Peyer's patch (tissue), 4 donors: Measurements from ENCODE around the gene UBE2F.

Experiments
- POLR2A ChIP-seq, 2 donors: fragments of 450-650 bp; IDR thresholded peaks; one replicate each; pipeline ENCODE4 v1.5.1; 2017; ENCODE audit warnings: antibody characterized with exemption in 2 of 2, mild to moderate bottlenecking in 2 of 2, moderate library complexity in 2 of 2
- TF ChIP-seq, protein P1 (sequence below), 6 experiments: fragments of 450-650 bp in 4 of 6; fragments of 200-600 bp in 2 of 6; sonication (generic) in 1 of 6; IDR thresholded peaks; one replicate each; pipeline ENCODE4 v1.5.1; 2017 to 2019; ENCODE audit warnings: antibody characterized with exemption in 6 of 6, mild to moderate bottlenecking in 3 of 6, moderate library complexity in 1 of 6

DNA sequence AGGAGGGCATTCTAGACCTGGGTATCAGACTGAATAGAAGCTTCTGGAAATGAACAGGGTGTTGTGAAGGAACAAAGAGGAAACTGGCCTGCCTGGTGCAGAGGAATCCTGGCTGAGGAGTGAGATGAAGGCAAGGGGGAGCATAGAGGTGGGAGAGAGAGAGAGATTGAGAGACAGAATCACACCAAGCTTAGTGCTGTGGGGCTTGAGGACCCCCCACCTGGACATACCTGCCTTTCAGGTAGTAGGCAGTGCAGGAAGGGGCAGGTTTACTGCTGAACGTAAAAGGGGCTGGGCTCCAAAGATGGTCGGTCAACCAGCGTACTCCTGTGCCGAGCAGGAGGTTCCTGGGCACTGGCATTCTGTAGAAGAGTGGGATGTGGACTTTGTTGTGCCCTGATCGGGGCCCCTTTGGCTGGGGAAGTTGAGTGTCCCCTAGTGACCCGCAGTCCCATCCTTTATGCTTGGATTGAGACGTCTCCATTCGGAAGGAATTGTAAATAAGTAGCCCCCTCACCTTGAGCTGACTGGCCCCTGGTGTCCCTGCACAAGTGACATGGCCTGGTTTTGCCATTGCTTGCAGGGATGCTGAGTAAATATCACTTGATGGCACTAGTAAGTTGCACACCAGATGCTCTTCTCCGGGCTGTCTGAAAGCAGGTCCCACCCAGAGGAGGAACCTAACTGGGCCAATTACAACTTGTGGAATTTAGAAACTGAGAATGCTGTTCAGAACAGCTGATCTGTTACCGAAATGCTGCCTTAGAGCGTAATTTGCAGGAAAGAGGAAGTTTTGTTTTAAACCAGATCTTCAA is 1.4 kb downstream of the UBE2F start:
- TF ChIP-seq, protein P1, sequence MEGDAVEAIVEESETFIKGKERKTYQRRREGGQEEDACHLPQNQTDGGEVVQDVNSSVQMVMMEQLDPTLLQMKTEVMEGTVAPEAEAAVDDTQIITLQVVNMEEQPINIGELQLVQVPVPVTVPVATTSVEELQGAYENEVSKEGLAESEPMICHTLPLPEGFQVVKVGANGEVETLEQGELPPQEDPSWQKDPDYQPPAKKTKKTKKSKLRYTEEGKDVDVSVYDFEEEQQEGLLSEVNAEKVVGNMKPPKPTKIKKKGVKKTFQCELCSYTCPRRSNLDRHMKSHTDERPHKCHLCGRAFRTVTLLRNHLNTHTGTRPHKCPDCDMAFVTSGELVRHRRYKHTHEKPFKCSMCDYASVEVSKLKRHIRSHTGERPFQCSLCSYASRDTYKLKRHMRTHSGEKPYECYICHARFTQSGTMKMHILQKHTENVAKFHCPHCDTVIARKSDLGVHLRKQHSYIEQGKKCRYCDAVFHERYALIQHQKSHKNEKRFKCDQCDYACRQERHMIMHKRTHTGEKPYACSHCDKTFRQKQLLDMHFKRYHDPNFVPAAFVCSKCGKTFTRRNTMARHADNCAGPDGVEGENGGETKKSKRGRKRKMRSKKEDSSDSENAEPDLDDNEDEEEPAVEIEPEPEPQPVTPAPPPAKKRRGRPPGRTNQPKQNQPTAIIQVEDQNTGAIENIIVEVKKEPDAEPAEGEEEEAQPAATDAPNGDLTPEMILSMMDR (IDR thresholded peaks at IDR 0.05) = no peak
- TF ChIP-seq POLR2A (IDR thresholded peaks at IDR 0.05) = no peak
